Measurements from ENCODE around the gene HOXA3.

The HOXA3 gene

GRCh38 chr7:27091941-27092818, 60.2 kb downstream of the HOXA3 start:
- Histone ChIP-seq H3K4me3 (ENCODE audit: low read length) (no peak overlapping the region), H3K9me3 (ENCODE audit: insufficient read depth, low read depth, low read length) (peaks cover 5% of the 10 kb centered on the region; the same call in 1 of the 2 replicates), H3K27me3 (ENCODE audit: insufficient read depth, low read length) (peaks cover 100% of the 10 kb centered on the region), H3K4me1 (ENCODE audit: insufficient read depth, low read length) (peaks cover 19% of the 10 kb centered on the region), H3K27ac (ENCODE audit: low read length) (no peak overlapping the region), H3K36me3 (ENCODE audit: insufficient read depth, low read depth, low read length) (no peaks in the 10 kb centered on the region), H3K9ac (ENCODE audit: low read depth, low read length) (no peak overlapping the region)

GRCh38 chr7:27091105-27091504, 61.3 kb downstream of the HOXA3 start:
- Histone ChIP-seq H3K36me3 (ENCODE audit: insufficient read depth, low read depth, low read length) (no peaks in the 10 kb centered on the region), H3K4me3 (ENCODE audit: low read length) (no peak overlapping the region), H3K4me1 (ENCODE audit: insufficient read depth, low read length) (peaks cover 18% of the 10 kb centered on the region), H3K27me3 (ENCODE audit: insufficient read depth, low read length) (peaks cover 98% of the 10 kb centered on the region), H3K9me3 (ENCODE audit: insufficient read depth, low read depth, low read length) (peaks cover 5% of the 10 kb centered on the region; the same call in 1 of the 2 replicates), H3K27ac (ENCODE audit: low read length) (no peak overlapping the region), H3K9ac (ENCODE audit: low read depth, low read length) (no peak overlapping the region)

- H3K36me3 ChIP-seq (ENCODE audit: insufficient read depth, low read depth, low read length) = no peaks in the 10 kb centered on the region
- peaks cover 78% of the 10 kb centered on the region for H3K27me3 ChIP-seq (ENCODE audit: insufficient read depth, low read length)
- H3K9me3 ChIP-seq (ENCODE audit: insufficient read depth, low read depth, low read length) = no peaks in the 10 kb centered on the region
- H3K4me1 ChIP-seq (ENCODE audit: insufficient read depth, low read length) = peaks cover 18% of the 10 kb centered on the region
- H3K27ac ChIP-seq (ENCODE audit: low read length) = no peak overlapping the region
- no peak overlapping the region for H3K9ac ChIP-seq (ENCODE audit: low read depth, low read length)
- no peak overlapping the region for H3K4me3 ChIP-seq (ENCODE audit: low read length)
Observed at GRCh38 chr7:27088002-27088922, 64.1 kb downstream of the HOXA3 start.

GRCh38 chr7:27083646-27084045, 68.7 kb downstream of the HOXA3 start:
- Histone ChIP-seq H3K4me1 (ENCODE audit: insufficient read depth, low read length) (no peaks in the 10 kb centered on the region), H3K4me3 (ENCODE audit: low read length) (no peak overlapping the region), H3K36me3 (ENCODE audit: insufficient read depth, low read depth, low read length) (no peaks in the 10 kb centered on the region)

GRCh38 chr7:27082171-27082570, 70.2 kb downstream of the HOXA3 start:
- Histone ChIP-seq H3K27ac (ENCODE audit: low read length) (no peak overlapping the region), H3K4me3 (ENCODE audit: low read length) (no peak overlapping the region), H3K27me3 (ENCODE audit: insufficient read depth, low read length) (peaks cover 17% of the 10 kb centered on the region; the same call in 1 of the 2 replicates), H3K9ac (ENCODE audit: low read depth, low read length) (no peak overlapping the region), H3K4me1 (ENCODE audit: insufficient read depth, low read length) (no peaks in the 10 kb centered on the region), H3K36me3 (ENCODE audit: insufficient read depth, low read depth, low read length) (no peaks in the 10 kb centered on the region), H3K9me3 (ENCODE audit: insufficient read depth, low read depth, low read length) (no peaks in the 10 kb centered on the region)

More at GRCh38 chr7:27083646-27084045, 68.7 kb downstream of the HOXA3 start:
- no peaks in the 10 kb centered on the region for H3K9me3 ChIP-seq (ENCODE audit: insufficient read depth, low read depth, low read length)
- H3K27ac ChIP-seq (ENCODE audit: low read length) = no peak overlapping the region
- peaks cover 32% of the 10 kb centered on the region for H3K27me3 ChIP-seq (ENCODE audit: insufficient read depth, low read length)
- H3K9ac ChIP-seq (ENCODE audit: low read depth, low read length) = no peak overlapping the region

- Histone ChIP-seq H3K4me1 (ENCODE audit: insufficient read depth, low read length) (no peaks in the 10 kb centered on the region), H3K27me3 (ENCODE audit: insufficient read depth, low read length) (peaks cover 7% of the 10 kb centered on the region; the same call in 1 of the 2 replicates), H3K9ac (ENCODE audit: low read depth, low read length) (no peak overlapping the region), H3K9me3 (ENCODE audit: insufficient read depth, low read depth, low read length) (no peaks in the 10 kb centered on the region), H3K36me3 (ENCODE audit: insufficient read depth, low read depth, low read length) (no peaks in the 10 kb centered on the region), H3K4me3 (ENCODE audit: low read length) (no peak overlapping the region), H3K27ac (ENCODE audit: low read length) (no peak overlapping the region)
Observed at GRCh38 chr7:27080844-27081436, 71.4 kb downstream of the HOXA3 start.

GRCh38 chr7:27079234-27079975, 73.0 kb downstream of the HOXA3 start:
- H3K27ac ChIP-seq (ENCODE audit: low read length) = no peak overlapping the region
- no peaks in the 10 kb centered on the region for H3K4me1 ChIP-seq (ENCODE audit: insufficient read depth, low read length)
- 0 out of 2 replicates have a peak, but pooled peaks cover 5% of the 10 kb centered on the region for H3K27me3 ChIP-seq (ENCODE audit: insufficient read depth, low read length)
- H3K36me3 ChIP-seq (ENCODE audit: insufficient read depth, low read depth, low read length) = no peaks in the 10 kb centered on the region
- H3K9ac ChIP-seq (ENCODE audit: low read depth, low read length) = no peak overlapping the region
- no peak overlapping the region for H3K4me3 ChIP-seq (ENCODE audit: low read length)
- H3K9me3 ChIP-seq (ENCODE audit: insufficient read depth, low read depth, low read length) = no peaks in the 10 kb centered on the region

- Histone ChIP-seq H3K27ac (ENCODE audit: low read length) (no peak overlapping the region), H3K9ac (ENCODE audit: low read depth, low read length) (no peak overlapping the region), H3K4me3 (ENCODE audit: low read length) (no peak overlapping the region), H3K9me3 (ENCODE audit: insufficient read depth, low read depth, low read length) (no peaks in the 10 kb centered on the region), H3K27me3 (ENCODE audit: insufficient read depth, low read length) (0 out of 2 replicates have a peak, but pooled peaks cover 5% of the 10 kb centered on the region), H3K36me3 (ENCODE audit: insufficient read depth, low read depth, low read length) (no peaks in the 10 kb centered on the region), H3K4me1 (ENCODE audit: insufficient read depth, low read length) (no peaks in the 10 kb centered on the region)
Observed at GRCh38 chr7:27078616-27079233, 73.7 kb downstream of the HOXA3 start.

- Histone ChIP-seq H3K27ac (ENCODE audit: low read length) (no peak overlapping the region), H3K4me3 (ENCODE audit: low read length) (no peak overlapping the region), H3K9ac (ENCODE audit: low read depth, low read length) (no peak overlapping the region), H3K36me3 (ENCODE audit: insufficient read depth, low read depth, low read length) (no peaks in the 10 kb centered on the region), H3K9me3 (ENCODE audit: insufficient read depth, low read depth, low read length) (no peaks in the 10 kb centered on the region), H3K27me3 (ENCODE audit: insufficient read depth, low read length) (no peaks in the 10 kb centered on the region), H3K4me1 (ENCODE audit: insufficient read depth, low read length) (no peaks in the 10 kb centered on the region)
Observed at GRCh38 chr7:27073076-27073475, 79.3 kb downstream of the HOXA3 start.

GRCh38 chr7:27071622-27072390, 80.6 kb downstream of the HOXA3 start:
- Histone ChIP-seq H3K36me3 (ENCODE audit: insufficient read depth, low read depth, low read length) (no peaks in the 10 kb centered on the region), H3K27me3 (ENCODE audit: insufficient read depth, low read length) (no peaks in the 10 kb centered on the region), H3K4me1 (ENCODE audit: insufficient read depth, low read length) (no peaks in the 10 kb centered on the region), H3K9ac (ENCODE audit: low read depth, low read length) (no peak overlapping the region), H3K27ac (ENCODE audit: low read length) (no peak overlapping the region), H3K9me3 (ENCODE audit: insufficient read depth, low read depth, low read length) (no peaks in the 10 kb centered on the region), H3K4me3 (ENCODE audit: low read length) (no peak overlapping the region)
